Adrenal gland (tissue), 5 donors: ENCODE results near the gene SLC25A21.

Experiments
- CTCF ChIP-seq, 6 experiments: fragments of 450-650 bp in 4 of 6; fragments of 200-600 bp in 2 of 6; sonication (generic) in 1 of 6; IDR thresholded peaks; 1 replicate in 5 of 6; 2 replicates in 1 of 6; pipeline versions ENCODE4 v1.5.1 to v1.8.0; 2016 to 2021; ENCODE audit warnings: antibody characterized with exemption in 6 of 6, mild to moderate bottlenecking in 2 of 6, moderate library complexity in 1 of 6
- POLR2A ChIP-seq, 2 donors: fragments of 450-650 bp; IDR thresholded peaks; one replicate each; pipeline ENCODE4 v1.6.1; 2017; ENCODE audit warnings: antibody characterized with exemption in 2 of 2, mild to moderate bottlenecking in 2 of 2, moderate library complexity in 1 of 2
- donor health status: DM: no; HTN: no; CAD: no.

GRCh38 chr14:37140176-37140575 lies 32.2 kb downstream of the SLC25A21 start:
- TF ChIP-seq CTCF (IDR thresholded peaks at IDR 0.05) (no peak), POLR2A (IDR thresholded peaks at IDR 0.05) (no peak)
